H1 (cell line): ENCODE results near the gene TMEM250. TPM values are rescaled to one million over a fixed set of nuclear protein-coding genes. Genes with fewer than 3 reads are reported as not detected.
A peak's percentile ranks its signal among the peaks of the same experiment; 100 is the strongest.

Source experiments
- CTCF ChIA-PET: fragments of 300-600 bp; sonication (Branson Sonifier 250); formaldehyde crosslinking; loops from one replicate; lab custom pipeline; 2021; ENCODE audit not compliant: partially characterized antibody; lab: Charles Lee
- POLR2A ChIA-PET: fragments of 300-600 bp; sonication (Branson Sonifier 250); formaldehyde crosslinking; loops from one replicate; lab custom pipeline; 2021; ENCODE audit warnings: inconsistent platforms; ENCODE audit not compliant: partially characterized antibody; lab: Charles Lee
- DNase-seq, 2 experiments: peaks; one replicate each; pipeline versions ENCODE4 v3.0.0 to v3.0.0-alpha.2; 2010 to 2022; ENCODE audit warnings: low spot score in 2 of 2, low read depth in 1 of 2, mixed read lengths in 1 of 2
- FAIRE-seq: peaks from 2 replicates; lab custom pipeline; 2011; peaks lifted over from hg19 to GRCh38; lab: Jason Lieb, UNC
- H2AFZ ChIP-seq: 2 replicates; pipeline ENCODE4 v1.8.1; 2012; ENCODE audit warnings: low read length, inconsistent platforms
- H2AK5ac ChIP-seq: 2 replicates; pipeline ENCODE4 v1.6.1; 2013; ENCODE audit warnings: low read depth, low read length
- H2BK120ac ChIP-seq: replicated peaks from 2 replicates; pipeline ENCODE3; 2013; ENCODE audit warnings: low read depth, low read length, inconsistent platforms
- H2BK12ac ChIP-seq: 2 replicates; pipeline ENCODE4 v1.6.1; 2013; ENCODE audit warnings: low read depth, low read length
- H2BK15ac ChIP-seq: 2 replicates; pipeline ENCODE4 v1.6.1; 2013; ENCODE audit warnings: low read length
- H2BK20ac ChIP-seq: 2 replicates; pipeline ENCODE4 v1.6.1; 2013; ENCODE audit warnings: low read length
- H2BK5ac ChIP-seq: 2 replicates; pipeline ENCODE4 v1.6.1; 2013; ENCODE audit warnings: low read depth, low read length
- H3K14ac ChIP-seq: 2 replicates; pipeline ENCODE4 v1.6.1; 2013; ENCODE audit warnings: inconsistent platforms; ENCODE audit not compliant: insufficient read length
- H3K18ac ChIP-seq: 2 replicates; pipeline ENCODE4 v1.6.1; 2013; ENCODE audit warnings: low read length; ENCODE audit errors: extremely low read depth
- H3K23ac ChIP-seq: 2 replicates; pipeline ENCODE4 v1.6.1; 2013; ENCODE audit warnings: inconsistent platforms; ENCODE audit not compliant: insufficient read length
- H3K23me2 ChIP-seq: 2 replicates; pipeline ENCODE4 v1.6.1; 2013; ENCODE audit warnings: low read depth, low read length
- H3K27ac ChIP-seq: 2 replicates; pipeline ENCODE4 v1.6.1; 2011; ENCODE audit warnings: low read depth, low read length, inconsistent platforms
- H3K27me3 ChIP-seq, 4 experiments: replicated peaks in 1 of 4; 1 replicate in 1 of 4; 2 replicates in 3 of 4; pipeline versions ENCODE4 v1.6.1 to v1.8.1; 2011 to 2013; ENCODE audit warnings: low read length in 3 of 4, mild to moderate bottlenecking in 3 of 4, inconsistent platforms in 2 of 4, mixed read lengths in 2 of 4, moderate library complexity in 1 of 4; ENCODE audit not compliant: control insufficient read depth in 3 of 4, insufficient read depth in 3 of 4; ENCODE audit errors: extremely low read depth in 1 of 4
- H3K36me3 ChIP-seq, 4 experiments: 2 replicates each; pipeline versions ENCODE4 v1.6.1 to v1.8.1; 2011 to 2013; ENCODE audit warnings: mild to moderate bottlenecking in 4 of 4, low read length in 3 of 4, moderate library complexity in 2 of 4, control low read depth in 1 of 4, inconsistent platforms in 1 of 4; ENCODE audit not compliant: insufficient read depth in 4 of 4, control insufficient read depth in 2 of 4
- H3K4ac ChIP-seq: replicated peaks from 2 replicates; pipeline ENCODE3; 2013; ENCODE audit warnings: low read length, low read depth, mixed read lengths, inconsistent platforms; ENCODE audit not compliant: insufficient read length
- H3K4me1 ChIP-seq, 4 experiments: replicated peaks in 1 of 4; 1 replicate in 1 of 4; 2 replicates in 3 of 4; pipeline versions ENCODE4 v1.6.1 to v1.8.1; 2011 to 2013; ENCODE audit warnings: low read length in 3 of 4, inconsistent platforms in 2 of 4, mixed read lengths in 1 of 4; ENCODE audit not compliant: insufficient read depth in 4 of 4, control insufficient read depth in 3 of 4
- H3K4me2 ChIP-seq, 2 experiments: 2 replicates each; pipeline versions ENCODE4 v1.6.1 to v1.8.1; 2011 to 2013; ENCODE audit warnings: low read depth in 2 of 2, low read length in 2 of 2, control low read depth in 1 of 2, inconsistent platforms in 1 of 2, mild to moderate bottlenecking in 1 of 2; ENCODE audit not compliant: insufficient read depth in 1 of 2
- H3K4me3 ChIP-seq, 4 experiments: fragments of 200-600, 300-600 bp in 1 of 4; sonication (generic), shearing (Covaris generic), sonication (Bioruptor Twin) in 1 of 4; 2 replicates each; pipeline versions ENCODE4 v1.5.1 to v1.8.1; 2011 to 2016; ENCODE audit warnings: low read length in 4 of 4, low read depth in 3 of 4, control low read depth in 2 of 4, inconsistent platforms in 2 of 4, mild to moderate bottlenecking in 2 of 4, mixed read lengths in 1 of 4, moderate library complexity in 1 of 4; ENCODE audit not compliant: insufficient read depth in 2 of 4; ENCODE audit errors: extremely low read depth in 1 of 4
- H3K56ac ChIP-seq: replicated peaks from 2 replicates; pipeline ENCODE3; 2013; ENCODE audit warnings: low read depth, mild to moderate bottlenecking, mixed read lengths, low read length, inconsistent platforms; ENCODE audit not compliant: insufficient read length
- H3K79me1 ChIP-seq: 2 replicates; pipeline ENCODE4 v1.6.1; 2013; ENCODE audit warnings: low read depth, low read length, control low read depth
- H3K79me2 ChIP-seq, 2 experiments: 2 replicates each; pipeline versions ENCODE4 v1.6.1 to v1.8.1; 2012 to 2013; ENCODE audit warnings: low read length in 2 of 2, mild to moderate bottlenecking in 2 of 2, inconsistent platforms in 1 of 2; ENCODE audit not compliant: insufficient read depth in 2 of 2, control insufficient read depth in 1 of 2
- H3K9ac ChIP-seq, 4 experiments: replicated peaks in 1 of 4; 1 replicate in 1 of 4; 2 replicates in 3 of 4; pipeline versions ENCODE4 v1.6.1 to v1.8.1; 2011 to 2013; ENCODE audit warnings: low read depth in 3 of 4, low read length in 3 of 4, control low read depth in 2 of 4, mild to moderate bottlenecking in 2 of 4, moderate library complexity in 2 of 4, inconsistent platforms in 1 of 4; ENCODE audit errors: extremely low read depth in 1 of 4
- H3K9me3 ChIP-seq, 2 experiments: 2 replicates each; pipeline versions ENCODE4 v1.6.1 to v1.8.1; 2012 to 2013; ENCODE audit warnings: mild to moderate bottlenecking in 2 of 2, moderate library complexity in 2 of 2, control low read depth in 1 of 2, inconsistent platforms in 1 of 2, low read depth in 1 of 2, low read length in 1 of 2, mixed read lengths in 1 of 2; ENCODE audit not compliant: insufficient read depth in 2 of 2
- H4K20me1 ChIP-seq, 2 experiments: replicated peaks in 1 of 2; 2 replicates each; pipeline versions ENCODE3 to v1.8.1; 2011 to 2013; ENCODE audit warnings: inconsistent platforms in 2 of 2, low read length in 2 of 2, mild to moderate bottlenecking in 1 of 2; ENCODE audit not compliant: insufficient read depth in 2 of 2, control insufficient read depth in 1 of 2
- H4K5ac ChIP-seq: 2 replicates; pipeline ENCODE4 v1.6.1; 2013; ENCODE audit warnings: low read length, low read depth, mixed read lengths, inconsistent platforms; ENCODE audit not compliant: insufficient read length
- H4K8ac ChIP-seq: 2 replicates; pipeline ENCODE4 v1.8.0; 2013; ENCODE audit warnings: mild to moderate bottlenecking, moderate library complexity, low read length, inconsistent platforms; ENCODE audit not compliant: insufficient read depth; ENCODE audit errors: extremely low read depth
- H4K91ac ChIP-seq: replicated peaks from 2 replicates; pipeline ENCODE3; 2013; ENCODE audit warnings: low read length, mixed read lengths, inconsistent platforms; ENCODE audit not compliant: insufficient read length
- GABPA ChIP-seq: IDR thresholded peaks from 2 replicates; pipeline ENCODE4 v1.6.1; 2011; ENCODE audit warnings: mild to moderate bottlenecking, low read length, moderate library complexity, borderline replicate concordance; ENCODE audit not compliant: insufficient read depth
- POLR2AphosphoS5 ChIP-seq: IDR thresholded peaks from 2 replicates; pipeline ENCODE4 v1.6.1; 2011; ENCODE audit warnings: low read depth, low read length
- WGBS, 2 experiments: shearing (Covaris generic) in 1 of 2; methylation state at CpG; one replicate each; pipeline versions ENCODE4 v1.1.6 to v1.1.7; 2013 to 2015; ENCODE audit warnings: low lambda C conversion rate in 2 of 2, mixed read lengths in 2 of 2, inconsistent platforms in 1 of 2, low coverage in 1 of 2, missing lambda C conversion rate in 1 of 2; ENCODE audit not compliant: insufficient replicate concordance in 2 of 2, insufficient coverage in 1 of 2, insufficient read length in 1 of 2; ENCODE audit errors: extremely low coverage in 1 of 2, missing lambda C conversion rate in 1 of 2; 5-methylcytosine and 5-hydroxymethylcytosine counted together
- polyA plus RNA-seq, 7 experiments: library from polyadenylated mRNA; depleted of rRNA in 3 of 7; stranded (reverse) in 5 of 7; unstranded in 2 of 7; fragments of >200 nt in 5 of 7; fragments of 200-250 nt in 2 of 7; gene quantifications; 1 replicate in 5 of 7; 2 replicates in 1 of 7; 4 replicates in 1 of 7; pipeline versions ENCODE4 v1.2.1 to v1.2.3, GENCODE V29; 2011 to 2013; ENCODE audit warnings: missing spikeins in 2 of 7, mixed read lengths in 2 of 7
- total RNA-seq: library from RNA; stranded (reverse); fragmentation: NEBNext Ultra II Directional; extraction: Animal tissue kit (Norgen Biotek cat#: 25700); gene quantifications from 2 replicates; pipeline ENCODE4 v1.2.1, GENCODE V29; 2021

Gene TMEM250
- total and polyA plus RNA-seq, 2 of the 8 experiments (the other 6 are each of a cell fraction or from before 2014, with no cell fraction given): 22.3 to 34.9 TPM

DNA sequence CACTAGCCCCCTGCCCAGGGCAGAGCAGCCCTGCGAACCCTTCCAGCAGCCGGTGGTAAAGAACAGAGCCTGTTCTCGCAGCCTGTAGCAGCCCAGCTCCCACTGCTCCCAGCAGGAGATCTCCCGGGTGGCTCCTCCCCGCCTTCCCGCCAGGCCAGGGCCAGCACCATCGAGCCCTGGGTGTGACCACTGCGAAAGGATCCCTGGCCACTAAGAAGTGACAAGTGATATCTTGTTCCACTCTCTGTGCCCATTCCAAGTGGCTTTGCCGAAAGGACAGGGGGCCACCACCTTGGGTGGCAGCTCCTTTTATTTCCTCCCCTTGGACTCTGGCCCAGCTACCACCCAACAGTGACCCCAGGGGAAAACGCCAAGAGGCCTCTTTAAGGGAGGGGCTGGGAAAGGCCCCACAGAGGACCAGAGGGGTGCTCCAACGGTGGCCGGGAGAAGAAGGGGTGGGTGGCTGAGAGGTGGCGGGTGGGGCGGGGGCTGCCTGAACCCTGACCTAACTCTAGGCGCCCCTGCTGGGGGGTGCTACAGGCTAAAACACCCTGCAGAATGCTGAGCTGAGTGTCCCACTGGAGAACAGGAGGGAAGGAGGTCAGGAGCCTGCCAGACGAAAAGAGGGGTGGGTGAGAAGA lies 25.2 kb downstream of the TMEM250 start:
- POLR2A ChIA-PET: interaction anchor here (0.9 to 3.2 kb wide), 4 partner anchors 11 to 42 kb away, joined by 4 to 16 read pairs (median 6); no protein-coding TSS in a partner anchor
- Histone ChIP-seq H2BK12ac (peak overlapping the region; percentile 68; the same call in 1 of the 2 replicates), H3K4me1 (peaks cover 0 to 28% (median 17%) of the 10 kb centered on the region in 4 experiments; a peak in 6 of 7 replicates), H3K23ac (no peak overlapping the region), H3K56ac (no peak overlapping the region), H3K18ac (peak overlapping the region; percentile 95), H2BK15ac (peak overlapping the region; percentile 81; the same call in 1 of the 2 replicates), H2BK20ac (0 out of 2 replicates have a peak overlapping the region, but pooled peaks have one; percentile 32), H3K27ac (no peak overlapping the region), H3K36me3 (no peaks in the 10 kb centered on the region), H3K4ac (peak overlapping the region; percentile 53), H2BK5ac (no peak overlapping the region), H2BK120ac (no peak overlapping the region), H4K8ac (no peak overlapping the region), H2AK5ac (no peak overlapping the region), H4K5ac (no peak overlapping the region), H3K14ac (no peak overlapping the region), H3K23me2 (peaks cover 8% of the 10 kb centered on the region; the same call in 1 of the 2 replicates), H3K4me3 (peak overlapping the region; percentile 34 to 69 (median 49); a peak in 6 of 8 replicates), H3K27me3 (peaks cover 2 to 26% (median 23%) of the 10 kb centered on the region in 4 experiments), H2AFZ (no peak overlapping the region), H3K79me2 (peaks cover 0 to 2% of the 10 kb centered on the region in 2 experiments; a peak in 1 of 4 replicates), H4K20me1 (peaks cover 3 to 4% of the 10 kb centered on the region in 2 experiments), H3K9me3 (no peaks in the 10 kb centered on the region), H4K91ac (peak overlapping the region; percentile 93), H3K79me1 (no peaks in the 10 kb centered on the region), H3K4me2 (peak overlapping the region; percentile 66 to 72), H3K9ac (no peak overlapping the region)
- 76% methylated on average over 12 of the region's 16 CpGs; no CpG with 5 or more reads in 1 of the 2 experiments for WGBS, 2 experiments
- TF ChIP-seq GABPA: 0 out of 2 replicates have a peak, but pooled peaks have one; percentile 36
- no peak for TF ChIP-seq POLR2AphosphoS5
- CTCF ChIA-PET: interaction anchor here (0.6 to 2.2 kb wide), 6 partner anchors 14 to 139 kb away, joined by 3 to 9 read pairs (median 6); no protein-coding TSS in a partner anchor
- DNase-seq (no peak), FAIRE-seq (no peak)
